ENCODE measurements around the gene AK1.

Gene AK1

GRCh38 chr9:127907867-127908659, 30.6 kb upstream of the AK1 start:
- no peak for DNase-seq

DNA sequence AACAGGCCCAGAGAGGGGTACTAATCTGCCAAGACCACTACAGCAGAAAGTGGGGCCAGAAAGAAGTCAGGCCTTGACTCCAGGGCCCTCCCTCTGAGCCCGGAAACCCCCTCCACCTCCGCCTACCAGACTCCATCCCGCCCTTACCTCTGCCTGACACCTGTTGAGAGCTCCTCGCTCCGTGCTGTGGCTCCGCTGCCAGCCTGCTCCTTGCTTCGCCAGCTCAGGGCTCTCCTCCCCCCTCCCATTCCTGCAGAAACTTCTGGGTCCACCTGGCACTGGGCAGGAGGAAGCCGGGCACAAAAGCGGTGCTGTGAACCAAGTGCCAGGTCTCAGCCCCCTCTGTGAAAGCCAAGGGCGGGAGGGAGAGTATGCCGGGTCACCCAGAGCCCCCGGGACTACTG, 28.3 kb upstream of the AK1 start:
- peak; percentile 62 for DNase-seq

GRCh38 chr9:127905004-127905728, 27.7 kb upstream of the AK1 start:
- peak; percentile 74 for DNase-seq

- peak; percentile 22 for DNase-seq
Observed at GRCh38 chr9:127904561-127905003, 27.1 kb upstream of the AK1 start.

DNA sequence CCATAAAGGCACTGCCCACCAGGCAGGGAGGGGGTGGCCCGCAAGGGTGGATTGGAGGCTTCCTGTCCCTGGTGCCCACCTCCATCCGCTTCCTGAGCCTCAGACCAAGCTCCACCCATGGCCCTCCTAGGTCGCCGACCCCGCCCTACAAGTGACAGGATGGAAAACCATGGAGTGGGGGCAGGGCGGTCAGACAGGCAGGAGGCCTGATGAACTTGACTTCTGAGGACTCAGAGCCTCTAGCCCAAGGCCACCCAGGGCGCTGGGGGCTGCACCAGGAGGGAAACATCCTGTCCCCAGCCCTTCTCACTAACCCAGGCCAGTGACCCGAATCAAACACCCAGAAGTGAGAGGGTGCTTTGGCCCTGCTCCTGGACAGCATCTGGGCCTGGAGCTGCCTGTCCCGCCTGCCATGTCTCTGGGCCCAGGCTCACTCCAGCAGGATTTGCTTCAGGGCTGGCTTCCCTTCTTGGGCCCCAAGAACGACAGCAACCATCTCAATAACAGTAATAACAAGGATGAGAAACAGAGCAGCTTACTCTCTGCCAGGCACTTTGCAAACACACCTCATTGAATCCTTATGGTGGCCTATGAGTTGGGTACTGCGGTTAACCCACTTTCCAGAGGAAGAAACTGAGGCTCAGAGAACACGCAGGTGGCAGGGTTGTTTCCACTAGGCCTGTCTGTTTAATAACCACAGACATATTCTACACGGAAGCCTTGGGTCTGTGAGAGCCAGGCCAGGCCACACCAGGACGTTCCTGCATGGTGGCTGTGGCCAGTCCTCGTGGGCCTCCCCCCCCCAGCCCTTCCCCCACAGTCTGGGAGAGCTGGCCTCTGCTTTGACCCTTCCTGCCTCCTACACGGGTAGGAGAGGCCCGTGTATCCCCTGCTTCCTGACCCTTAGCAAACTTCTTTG, 26.3 kb upstream of the AK1 start:
- peak; percentile 90 for DNase-seq

- DNase-seq: peak; percentile 72
Observed at GRCh38 chr9:127899128-127899943, 21.9 kb upstream of the AK1 start, which contains the start of gene ST6GALNAC6. ST6GALNAC6 (minus strand) TSS chr9:127899603; CDS start chr9:127897981, 1,622 bp downstream.

- no peak for DNase-seq
Observed at GRCh38 chr9:127898433-127899127, 21.1 kb upstream of the AK1 start.

GRCh38 chr9:127897193-127897692, 19.8 kb upstream of the AK1 start:
- no peak for DNase-seq

DNA sequence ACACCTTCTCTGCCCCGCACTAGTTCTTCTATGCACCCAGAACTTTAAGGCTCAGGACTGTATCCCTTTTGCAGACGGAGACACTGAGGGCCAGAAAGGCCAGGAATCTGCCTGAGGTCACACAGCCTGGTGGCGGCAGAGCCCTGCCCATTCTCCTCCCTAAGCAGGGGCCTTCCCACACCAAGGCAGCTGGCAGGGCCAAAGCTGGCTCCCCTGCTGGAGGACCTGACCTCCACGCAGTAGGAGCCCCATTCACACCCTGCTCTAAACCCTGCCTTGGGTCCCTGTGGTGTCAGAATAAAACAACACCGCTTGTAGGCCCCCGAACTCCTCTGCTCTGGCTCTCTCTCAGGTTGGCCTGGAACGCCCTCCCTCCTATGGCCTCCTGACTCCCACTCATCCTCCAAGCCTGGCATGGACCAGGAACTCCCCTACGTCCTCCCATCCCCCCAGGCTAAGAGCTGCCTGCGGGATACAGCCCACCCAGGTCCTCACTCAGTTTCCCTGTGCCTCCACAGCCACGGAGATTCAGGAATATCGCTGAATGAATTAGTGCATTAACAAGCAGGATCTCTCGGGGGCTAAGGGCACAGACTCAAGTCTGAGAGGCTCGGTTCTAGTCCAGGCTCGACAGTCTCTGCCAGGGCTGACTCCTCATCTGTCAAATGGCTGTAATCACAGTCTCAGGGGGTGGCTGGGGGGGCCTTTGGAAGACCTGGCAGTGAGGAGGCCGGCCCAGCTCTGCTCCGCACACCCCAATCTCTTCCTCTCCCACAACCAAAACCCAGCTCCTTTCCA, 19.1 kb upstream of the AK1 start:
- no peak for DNase-seq

GRCh38 chr9:127895811-127896210, 18.3 kb upstream of the AK1 start:
- no peak for DNase-seq

DNA sequence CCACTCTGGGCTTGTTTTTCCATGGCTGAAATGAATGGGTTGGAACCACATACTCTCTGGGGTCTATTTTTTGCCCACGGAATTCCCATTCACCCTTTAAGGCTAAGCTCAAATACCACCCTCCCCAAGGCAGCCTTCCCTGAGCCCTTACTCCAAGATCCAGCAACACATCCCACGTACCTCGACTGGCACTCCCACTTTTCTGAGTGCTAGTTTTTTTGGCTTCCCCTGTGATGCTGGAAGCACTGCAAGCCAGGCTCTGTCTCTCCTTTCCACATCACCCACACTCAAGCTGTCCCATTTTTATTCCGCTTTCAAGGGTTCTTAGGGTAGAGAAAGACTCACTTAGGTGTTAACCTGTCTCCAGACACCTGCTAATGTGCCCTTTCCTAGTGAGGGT, 15.9 kb upstream of the AK1 start:
- DNase-seq: no peak

- no peak for DNase-seq
Observed at GRCh38 chr9:127892831-127893230, 15.4 kb upstream of the AK1 start.

GRCh38 chr9:127890053-127890452, 12.6 kb upstream of the AK1 start:
- DNase-seq: no peak

DNA sequence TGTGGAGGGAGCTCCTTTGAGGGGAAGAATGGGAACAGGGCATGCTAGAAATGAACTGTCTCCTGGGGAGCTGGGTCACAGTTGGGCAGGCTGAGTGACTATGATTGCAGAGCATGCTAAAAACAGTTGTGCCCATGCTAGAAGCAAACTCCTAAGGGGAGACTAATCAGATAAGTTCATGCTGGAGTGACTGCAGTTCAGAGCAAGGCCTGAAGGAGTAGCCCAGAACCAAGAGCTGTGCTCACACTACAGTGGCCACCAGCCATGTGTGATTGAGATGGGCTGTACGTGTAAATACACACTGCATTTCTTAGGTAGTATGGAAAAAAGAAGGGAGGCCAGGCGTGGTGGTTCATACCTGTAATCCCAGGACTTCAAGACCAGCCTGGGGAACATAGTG, 10.3 kb upstream of the AK1 start:
- no peak for DNase-seq

DNA sequence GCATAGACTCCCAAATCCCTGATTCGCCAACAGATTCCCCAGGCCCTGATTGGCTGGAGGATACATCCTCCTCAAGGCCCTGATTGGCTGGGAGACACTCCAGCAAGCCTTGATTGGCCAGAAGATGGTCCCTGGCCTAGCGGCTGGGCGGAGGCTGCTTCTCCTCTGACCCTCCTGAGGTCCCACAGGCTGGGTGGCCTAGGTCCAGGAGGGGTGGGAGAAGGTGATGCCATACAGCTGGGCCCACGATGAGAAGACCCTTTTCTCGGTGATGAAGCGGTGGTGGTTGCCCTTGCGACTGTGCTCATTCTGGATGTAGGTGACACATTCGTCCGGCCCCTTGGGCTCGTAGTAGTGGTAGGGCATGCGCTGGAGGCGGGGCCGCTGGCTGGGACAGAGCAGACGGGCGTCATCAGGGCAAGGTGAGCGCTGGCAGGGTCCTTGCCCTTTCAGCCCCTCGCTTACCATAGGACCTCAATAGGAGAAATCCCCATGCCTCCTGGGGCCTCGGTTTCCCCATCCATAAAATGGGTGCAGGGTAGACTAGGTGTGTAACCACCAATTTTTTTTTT, 9.0 kb upstream of the AK1 start:
- DNase-seq: no peak

DNA sequence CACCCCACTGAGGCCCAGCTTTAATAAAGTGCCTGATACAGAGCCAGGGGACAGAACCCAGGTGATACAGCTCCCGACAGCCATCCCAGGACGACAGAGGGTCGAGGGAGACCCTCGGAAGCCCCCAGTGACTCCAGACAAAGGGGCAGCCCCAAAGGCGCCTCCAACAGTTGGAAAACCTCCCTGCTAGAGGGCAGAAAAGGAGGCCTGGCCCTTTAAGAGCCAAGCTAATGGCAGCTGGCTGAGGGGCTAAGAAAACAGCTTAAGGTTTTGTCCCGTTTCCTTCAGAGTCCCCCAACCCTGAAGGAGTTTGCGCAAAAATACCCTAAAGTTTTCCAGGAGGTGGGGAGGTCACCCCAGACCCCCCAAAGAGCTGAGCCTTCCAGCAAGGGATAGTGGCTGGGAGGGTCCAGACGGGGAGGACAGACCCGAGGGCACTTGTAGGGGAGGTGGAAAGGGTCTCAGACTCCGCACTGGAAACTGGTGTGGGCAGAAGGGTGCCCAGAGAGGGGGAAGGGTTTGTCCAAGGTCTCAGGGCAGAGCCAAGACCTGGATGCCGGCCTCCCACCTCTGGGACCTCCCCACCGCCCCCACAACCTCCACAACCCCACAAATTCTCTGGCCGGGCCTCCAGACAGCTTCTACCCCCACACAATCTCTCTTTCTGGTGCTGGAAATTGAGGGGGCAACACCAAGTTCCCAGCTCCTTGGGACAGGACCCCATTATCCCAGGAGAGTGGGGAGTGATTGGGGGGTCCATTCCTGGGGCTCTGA, 8.2 kb upstream of the AK1 start:
- no peak for DNase-seq

GRCh38 chr9:127884976-127885490, 7.6 kb upstream of the AK1 start:
- DNase-seq: no peak

GRCh38 chr9:127884427-127884911, 7.0 kb upstream of the AK1 start:
- DNase-seq: no peak

DNA sequence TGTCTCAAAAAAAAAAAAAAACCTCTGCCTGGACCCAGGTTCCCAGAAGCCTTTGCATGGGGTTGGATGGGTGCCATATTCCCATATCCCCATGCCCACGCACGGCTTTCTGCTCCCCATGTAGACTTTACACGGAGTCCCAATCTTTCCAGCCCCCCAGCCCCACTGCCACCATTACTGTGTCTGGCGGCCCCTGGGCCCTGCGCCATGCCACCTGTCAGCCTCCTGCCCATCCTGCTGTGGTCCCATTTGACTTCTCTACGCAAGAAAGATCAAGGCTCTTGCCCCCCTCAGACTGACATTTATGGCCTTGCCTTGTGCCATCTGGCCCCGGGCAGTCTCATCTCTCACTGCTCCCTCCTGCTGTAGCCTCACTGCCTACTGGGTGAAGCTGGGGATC, 6.5 kb upstream of the AK1 start:
- no peak for DNase-seq
